GM12878 (cell line): ENCODE measurements around the gene HSD11B1L. TPM values are rescaled to one million over a fixed set of nuclear protein-coding genes. Genes with fewer than 3 reads are reported as not detected.
"Not testable (repeated sequence)": the region's sequence is repeated elsewhere in the genome, so short reads cannot be mapped to it uniquely, and the experiment has no call there.

Experiments
- ATAC-seq: fragments of 200-7000 bp; cut with Tn5 transposase; 3 replicates; pipeline ENCODE4 v1.9.1; 2020; ENCODE audit warnings: mild to moderate bottlenecking, moderate library complexity
- BruUV-seq: library from RNA; stranded (reverse); fragments of 400-500 nt; replicated peaks from 2 replicates; lab custom pipeline; 2021; lab: Mats Ljungman, UMichigan
- CTCF ChIA-PET: fragments of 300-600 bp; sonication (Branson Sonifier 250); formaldehyde crosslinking; extraction: SDS; loops from one replicate; lab custom pipeline; 2021; ENCODE audit warnings: inconsistent platforms; lab: Yijun Ruan, JAX
- POLR2A ChIA-PET: fragments of 350-600 bp; formaldehyde crosslinking; extraction: SDS; loops from one replicate; lab custom pipeline; 2021; ENCODE audit warnings: inconsistent platforms; lab: Charles Lee
- RAD21 ChIA-PET: fragments of 300-600 bp; sonication (Branson Sonifier 250); formaldehyde crosslinking; loops from one replicate; lab custom pipeline; 2023; ENCODE audit warnings: antibody characterized with exemption; ENCODE audit not compliant: unreplicated experiment; lab: Charles Lee
- SMC1A ChIA-PET: fragments of 300-600 bp; sonication (Branson Sonifier 250); formaldehyde crosslinking; loops from one replicate; lab custom pipeline; 2023; ENCODE audit not compliant: unreplicated experiment, uncharacterized antibody; lab: Charles Lee
- DNase-seq: peaks from one replicate; pipeline ENCODE4 v3.0.0-alpha.2; 2011; ENCODE audit warnings: low read depth, low spot score
- FAIRE-seq: peaks from 3 replicates; lab custom pipeline; 2011; peaks lifted over from hg19 to GRCh38; lab: Jason Lieb, UNC
- H2AFZ ChIP-seq: 2 replicates; pipeline ENCODE4 v1.6.0; 2011; ENCODE audit warnings: low read depth, low read length, control low read depth; ENCODE audit not compliant: control insufficient read depth
- H3K27ac ChIP-seq: 2 replicates; pipeline ENCODE4 v1.5.1; 2011; ENCODE audit warnings: control low read depth; ENCODE audit not compliant: control insufficient read depth, insufficient read depth
- H3K27me3 ChIP-seq, 2 experiments: replicated peaks in 1 of 2; 2 replicates each; pipeline versions ENCODE4 v1.6.0 to v1.6.1; 2011; ENCODE audit warnings: low read length in 1 of 2; ENCODE audit not compliant: control insufficient read depth in 2 of 2, insufficient read depth in 2 of 2
- H3K36me3 ChIP-seq, 2 experiments: 2 replicates each; pipeline ENCODE4 v1.5.1; 2011; ENCODE audit warnings: low read length in 1 of 2; ENCODE audit not compliant: control insufficient read depth in 2 of 2, insufficient read depth in 2 of 2
- H3K4me1 ChIP-seq: 2 replicates; pipeline ENCODE4 v1.6.1; 2011; ENCODE audit warnings: mild to moderate bottlenecking, low read length, moderate library complexity, mixed read lengths; ENCODE audit not compliant: control insufficient read depth, insufficient read depth
- H3K4me2 ChIP-seq: 2 replicates; pipeline ENCODE4 v1.6.0; 2011; ENCODE audit warnings: control low read depth; ENCODE audit not compliant: control insufficient read depth, insufficient read depth
- H3K4me3 ChIP-seq: fragments of 200-600 bp; sonication (generic); 2 replicates; pipeline ENCODE4 v1.5.1; 2016
- H3K79me2 ChIP-seq: 2 replicates; pipeline ENCODE4 v1.6.0; 2011; ENCODE audit warnings: low read length; ENCODE audit not compliant: control insufficient read depth, insufficient read depth
- H3K9ac ChIP-seq: 2 replicates; pipeline ENCODE4 v1.8.0; 2011; ENCODE audit warnings: low read length, control low read depth, mixed read lengths; ENCODE audit not compliant: control insufficient read depth, insufficient read depth
- H3K9me3 ChIP-seq: replicated peaks from 3 replicates; pipeline ENCODE4 v1.5.1; 2011; ENCODE audit warnings: mild to moderate bottlenecking, low read length; ENCODE audit not compliant: control insufficient read depth, insufficient read depth
- H4K20me1 ChIP-seq: 2 replicates; pipeline ENCODE4 v1.6.0; 2011; ENCODE audit not compliant: control insufficient read depth, insufficient read depth
- POLR2A ChIP-seq: IDR thresholded peaks from 2 replicates; pipeline ENCODE4 v1.6.1; 2011; ENCODE audit warnings: low read depth, mild to moderate bottlenecking, low read length
- TCF3 ChIP-seq: IDR thresholded peaks from 2 replicates; pipeline ENCODE4 v1.6.1; 2012; ENCODE audit warnings: low read depth, mild to moderate bottlenecking, low read length, borderline replicate concordance; ENCODE audit not compliant: insufficient read depth
- WGBS: methylation state at CpG from one replicate; pipeline ENCODE4 v1.1.6; 2016; ENCODE audit warnings: low lambda C conversion rate; ENCODE audit not compliant: insufficient replicate concordance, insufficient coverage; ENCODE audit errors: missing lambda C conversion rate; 5-methylcytosine and 5-hydroxymethylcytosine counted together
- in situ Hi-C: fragments of 300-500 bp; cut with MboI; formaldehyde crosslinking; loops from 9 replicates; pipeline ENCODE4 v1.14.3; 2018; ENCODE audit warnings: mixed read lengths
- intact Hi-C: fragments of 100-400 bp; cut with micrococcal nuclease; formaldehyde crosslinking; loops from one replicate; pipeline ENCODE4 v1.14.2; 2022; ENCODE audit not compliant: unreplicated experiment
- polyA plus RNA-seq, 11 experiments: library from polyadenylated mRNA; depleted of rRNA in 4 of 11; unstranded in 6 of 11; stranded (reverse) in 5 of 11; fragments of >200 nt; fragmentation: Nextera tagmentation in 4 of 11; fragmentation: Illumina TruSeq in 1 of 11; extraction: Ambion mirVana in 4 of 11; extraction: Trizol in 1 of 11; gene quantifications; 1 replicate in 1 of 11; 2 replicates in 10 of 11; pipeline versions ENCODE4 v1.2.1 to v1.2.3, GENCODE V29; 2011 to 2016; ENCODE audit warnings: inconsistent platforms in 2 of 11, missing spikeins in 2 of 11, low read depth in 1 of 11
- total RNA-seq, 4 experiments: library from RNA; depleted of rRNA in 3 of 4; stranded (reverse); fragments of >200 nt in 3 of 4; fragmentation: Illumina TruSeq in 1 of 4; extraction: Trizol in 1 of 4; gene quantifications; 2 replicates each; pipeline versions ENCODE4 v1.2.1 to v1.2.3, GENCODE V29; 2013 to 2021
- TF ChIP-seq, protein P1 (sequence below): fragments of 450-650 bp; formaldehyde crosslinking; IDR thresholded peaks from 2 replicates; pipeline ENCODE4 v1.5.0; 2022; ENCODE audit warnings: mild to moderate bottlenecking, missing genetic modification characterization

Gene HSD11B1L
- total and polyA plus RNA-seq, 10 of the 15 experiments (the other 5 are each of a cell fraction or from before 2014, with no cell fraction given), result 0.29 to 1.8 (median 1.1) TPM; not detected in 1

DNA sequence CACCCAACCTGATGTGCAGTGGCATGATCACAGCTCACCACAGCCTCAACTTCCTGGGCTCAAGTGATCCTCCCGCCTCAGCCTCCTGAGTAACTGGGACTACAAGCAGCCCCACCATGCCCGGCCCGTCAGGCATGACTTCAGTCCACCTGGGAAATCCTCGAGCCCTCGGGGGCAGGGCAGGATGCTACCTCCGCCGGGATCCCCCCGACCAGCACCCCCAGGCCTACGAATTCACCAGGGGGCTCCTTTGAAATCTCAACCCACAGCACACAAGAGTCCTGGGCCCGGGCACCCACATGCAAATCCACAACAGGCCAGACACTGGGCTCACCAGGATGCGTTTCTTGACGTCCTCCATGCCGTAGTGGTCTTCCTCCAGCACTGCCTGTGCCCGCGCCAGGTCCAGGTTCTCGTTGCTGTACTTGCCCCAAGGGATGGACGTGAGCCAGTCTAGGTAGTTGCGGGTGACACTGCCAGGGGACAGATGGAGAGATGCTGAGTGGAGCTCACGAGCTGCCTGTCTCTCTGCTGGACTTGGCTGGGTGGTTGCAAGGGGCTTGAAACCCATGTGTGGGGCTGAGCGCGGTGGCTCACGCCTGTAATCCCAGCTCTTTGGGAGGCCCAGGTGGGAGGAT lies 19.7 kb downstream of the HSD11B1L start:
- in situ Hi-C loops (no loop called here), intact Hi-C loops (no loop called here)
- Histone ChIP-seq H3K27me3 (no peaks in the 10 kb centered on the region), H3K4me2 (no peak overlapping the region), H3K4me3 (no peak overlapping the region)
- TF ChIP-seq, protein P1, sequence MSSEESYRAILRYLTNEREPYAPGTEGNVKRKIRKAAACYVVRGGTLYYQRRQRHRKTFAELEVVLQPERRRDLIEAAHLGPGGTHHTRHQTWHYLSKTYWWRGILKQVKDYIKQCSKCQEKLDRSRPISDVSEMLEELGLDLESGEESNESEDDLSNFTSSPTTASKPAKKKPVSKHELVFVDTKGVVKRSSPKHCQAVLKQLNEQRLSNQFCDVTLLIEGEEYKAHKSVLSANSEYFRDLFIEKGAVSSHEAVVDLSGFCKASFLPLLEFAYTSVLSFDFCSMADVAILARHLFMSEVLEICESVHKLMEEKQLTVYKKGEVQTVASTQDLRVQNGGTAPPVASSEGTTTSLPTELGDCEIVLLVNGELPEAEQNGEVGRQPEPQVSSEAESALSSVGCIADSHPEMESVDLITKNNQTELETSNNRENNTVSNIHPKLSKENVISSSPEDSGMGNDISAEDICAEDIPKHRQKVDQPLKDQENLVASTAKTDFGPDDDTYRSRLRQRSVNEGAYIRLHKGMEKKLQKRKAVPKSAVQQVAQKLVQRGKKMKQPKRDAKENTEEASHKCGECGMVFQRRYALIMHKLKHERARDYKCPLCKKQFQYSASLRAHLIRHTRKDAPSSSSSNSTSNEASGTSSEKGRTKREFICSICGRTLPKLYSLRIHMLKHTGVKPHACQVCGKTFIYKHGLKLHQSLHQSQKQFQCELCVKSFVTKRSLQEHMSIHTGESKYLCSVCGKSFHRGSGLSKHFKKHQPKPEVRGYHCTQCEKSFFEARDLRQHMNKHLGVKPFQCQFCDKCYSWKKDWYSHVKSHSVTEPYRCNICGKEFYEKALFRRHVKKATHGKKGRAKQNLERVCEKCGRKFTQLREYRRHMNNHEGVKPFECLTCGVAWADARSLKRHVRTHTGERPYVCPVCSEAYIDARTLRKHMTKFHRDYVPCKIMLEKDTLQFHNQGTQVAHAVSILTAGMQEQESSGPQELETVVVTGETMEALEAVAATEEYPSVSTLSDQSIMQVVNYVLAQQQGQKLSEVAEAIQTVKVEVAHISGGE, result no peak
- peak; percentile 63 for TF ChIP-seq POLR2A
- no peak for TF ChIP-seq TCF3
- TF ChIP-seq, all 136 proteins: peak for 1
- ChIA-PET RAD21 (no interaction called here), CTCF (interaction anchor here (3.4 kb wide), 1 partner anchor 11 kb away, joined by 18 read pairs; the partner anchor contains the start of gene RPL36), POLR2A (no interaction called here), SMC1A (no interaction called here)
- FAIRE-seq, result no peak
- BruUV-seq, result no TSS peak
- Histone ChIP-seq H3K27ac (no peak overlapping the region), H2AFZ (no peak overlapping the region), H3K79me2 (no peaks in the 10 kb centered on the region), H3K9me3 (no peaks in the 10 kb centered on the region; the same call in 2 of the 3 replicates), H3K4me1 (no peaks in the 10 kb centered on the region), H3K9ac (no peak overlapping the region), H4K20me1 (no peaks in the 10 kb centered on the region), H3K36me3 (peaks cover 20 to 47% of the 10 kb centered on the region in 2 experiments)
- no peak for DNase-seq
- 90% methylated on average over 22 of the region's 22 CpGs for WGBS
- ATAC-seq, result no peak

DNA sequence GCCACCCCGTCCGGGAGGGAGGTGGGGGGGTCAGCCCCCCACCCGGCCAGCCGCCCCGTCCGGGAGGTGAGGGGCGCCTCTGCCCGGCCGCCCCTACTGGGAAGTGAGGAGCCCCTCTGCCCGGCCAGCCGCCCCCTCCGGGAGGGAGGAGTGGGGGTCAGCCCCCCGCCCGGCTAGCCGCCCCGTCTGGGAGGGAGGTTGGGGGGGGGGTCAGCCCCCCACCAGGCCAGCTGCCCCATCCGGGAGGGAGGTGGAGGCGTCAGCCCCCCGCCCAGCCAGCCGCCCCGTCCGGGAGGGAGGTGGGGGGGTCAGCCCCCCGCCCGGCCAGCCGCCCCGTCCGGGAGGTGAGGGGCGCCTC lies 21.2 kb downstream of the HSD11B1L start:
- DNase-seq, H4K20me1 ChIP-seq, H3K27me3 ChIP-seq, CTCF ChIA-PET, ATAC-seq, H3K4me2 ChIP-seq, H3K9ac ChIP-seq, H3K9me3 ChIP-seq, H3K27ac ChIP-seq, H3K4me3 ChIP-seq, H2AFZ ChIP-seq, FAIRE-seq, H3K79me2 ChIP-seq, intact Hi-C loops, BruUV-seq, POLR2A ChIA-PET, H3K4me1 ChIP-seq, RAD21 ChIA-PET, SMC1A ChIA-PET, in situ Hi-C loops: not testable (repeated sequence)
- H3K36me3 ChIP-seq, result peaks cover 27 to 39% of the 10 kb centered on the region in 2 experiments
- no CpG with 5 or more reads among the region's 28 CpGs for WGBS
